HG03175 (cell line): ENCODE results near the gene SPAG4.

Experiments used
- ATAC-seq: cut with Tn5 transposase; IDR thresholded peaks from one replicate; pipeline ENCODE4 v1.9.1; 2021; ENCODE audit warnings: mild to moderate bottlenecking, moderate library complexity; ENCODE audit not compliant: unreplicated experiment

Gene SPAG4

GRCh38 chr20:35652641-35653429, 37.2 kb downstream of the SPAG4 start:
- no peak for ATAC-seq

- no peak for ATAC-seq
Measured at GRCh38 chr20:35653430-35653734, 37.8 kb downstream of the SPAG4 start.

GRCh38 chr20:35653893-35654292, 38.3 kb downstream of the SPAG4 start:
- ATAC-seq, result no peak

GRCh38 chr20:35654415-35654814, 38.8 kb downstream of the SPAG4 start:
- no peak for ATAC-seq

- no peak for ATAC-seq
Measured at GRCh38 chr20:35657271-35657670, 41.6 kb downstream of the SPAG4 start.

- ATAC-seq, result no peak
Measured at GRCh38 chr20:35660122-35660937, 44.7 kb downstream of the SPAG4 start.

GRCh38 chr20:35661053-35661452, 45.4 kb downstream of the SPAG4 start:
- ATAC-seq, result no peak

GRCh38 chr20:35661908-35662307, 46.3 kb downstream of the SPAG4 start:
- ATAC-seq, result no peak

- ATAC-seq, result no peak
Measured at GRCh38 chr20:35662551-35662950, 46.9 kb downstream of the SPAG4 start.

GRCh38 chr20:35663516-35664465, 48.2 kb downstream of the SPAG4 start:
- peak; percentile 38 for ATAC-seq

GRCh38 chr20:35664466-35665206, 49.0 kb downstream of the SPAG4 start, which contains the start of the genes CPNE1 and RBM12:
Gene CPNE1 (minus strand): TSS chr20:35664900. CDS start chr20:35632923, 31,977 bp downstream.
Gene RBM12 (minus strand): TSS chr20:35664900. CDS start chr20:35655322, 9,578 bp downstream.
- ATAC-seq, result peak; percentile 85

- no peak for ATAC-seq
Measured at GRCh38 chr20:35665949-35666288, 50.3 kb downstream of the SPAG4 start.

- no peak for ATAC-seq
Measured at GRCh38 chr20:35669221-35669620, 53.6 kb downstream of the SPAG4 start.

GRCh38 chr20:35669681-35670080, 54.1 kb downstream of the SPAG4 start:
- no peak for ATAC-seq
